ENCODE measurements around the gene ARG2. TPM values are rescaled to one million over a fixed set of nuclear protein-coding genes. Genes with fewer than 3 reads are reported as not detected.
A peak's percentile ranks its signal among the peaks of the same experiment; 100 is the strongest.

The ARG2 gene
- total and polyA plus RNA-seq, 9 of the 15 experiments (the other 6 are each of a cell fraction or from before 2014, with no cell fraction given), result 6.2 to 75.0 (median 17.8) TPM

- TF ChIP-seq ATF3 (IDR thresholded peaks at IDR 0.05), result peak; percentile 100
- peak; percentile 92 for TF ChIP-seq ATF3 (CRISPR knock-in tag; conservative IDR thresholded peaks at IDR 0.05)
- TF ChIP-seq CREM (IDR thresholded peaks at IDR 0.05; ENCODE audit: low read depth), result peak; percentile 97
- no peak for TF ChIP-seq KAT8 (IDR thresholded peaks at IDR 0.05; ENCODE audit: low read depth)
- 0 out of 2 replicates have a peak, but pooled peaks have one; percentile 8 for TF ChIP-seq SOX6 (IDR thresholded peaks at IDR 0.05)
- TF ChIP-seq HNRNPH1 (optimal IDR thresholded peaks at IDR 0.05; ENCODE audit: low read depth, low read length), result no peak
- TF ChIP-seq BRCA1 (IDR thresholded peaks at IDR 0.05), result no peak
- no peak for TF ChIP-seq BRCA1 (CRISPR knock-in tag; IDR thresholded peaks at IDR 0.05)
- TF ChIP-seq NFE2 (IDR thresholded peaks at IDR 0.05; ENCODE audit: low read depth), result no peak
- TF ChIP-seq PRPF4 (IDR thresholded peaks at IDR 0.05; ENCODE audit: insufficient read depth, low read depth, low read length, poor library complexity, severe bottlenecking), result no peak
- TF ChIP-seq MAFK (IDR thresholded peaks at IDR 0.05; ENCODE audit: low read length), result no peak
- no peak for TF ChIP-seq EWSR1 (IDR thresholded peaks at IDR 0.05; ENCODE audit: borderline replicate concordance, low read depth, partially characterized antibody)
- no peak for TF ChIP-seq ZNF212 (CRISPR knock-in tag; IDR thresholded peaks at IDR 0.05)
- no peak for TF ChIP-seq PHB2 (IDR thresholded peaks at IDR 0.05; ENCODE audit: low read depth)
- TF ChIP-seq ZBTB40 (IDR thresholded peaks at IDR 0.05), result no peak
- TF ChIP-seq ZBTB40 (CRISPR knock-in tag; IDR thresholded peaks at IDR 0.05), result no peak
- TF ChIP-seq ZNF184 (CRISPR knock-in tag; IDR thresholded peaks at IDR 0.05), result no peak
- TF ChIP-seq GABPB2 (CRISPR knock-in tag; conservative IDR thresholded peaks at IDR 0.05), result no peak
- no peak for TF ChIP-seq ELF4 (CRISPR knock-in tag; IDR thresholded peaks at IDR 0.05)
These were observed at the start of gene ARG2 (continued) for GRCh38 chr14:67619446-67620216.
